MM.1S (cell line): ENCODE data around the gene MBD5.

Source experiments
- CTCF ChIP-seq: fragments of 300-600 bp; sonication (generic); IDR thresholded peaks from 2 replicates; pipeline ENCODE4 v1.5.1; 2016; ENCODE audit warnings: antibody characterized with exemption, low read length, mixed read lengths
- EZH2 ChIP-seq: fragments of 300-600 bp; sonication (generic); optimal IDR thresholded peaks from 2 replicates; pipeline ENCODE3; 2017; ENCODE audit warnings: low read depth, mild to moderate bottlenecking, antibody characterized with exemption, low read length, mixed read lengths
- EZH2phosphoT487 ChIP-seq: fragments of 300-600 bp; sonication (generic); IDR thresholded peaks from 2 replicates; pipeline ENCODE4 v1.6.1; 2018; ENCODE audit warnings: antibody characterized with exemption, low read length

GRCh38 chr2:148517296-148517695 lies 496.4 kb downstream of the MBD5 start:
- TF ChIP-seq CTCF = no peak
- no peak for TF ChIP-seq EZH2phosphoT487
- no peak for TF ChIP-seq EZH2
